Skeletal muscle tissue (tissue), 4 donors: ENCODE results near the gene MMD2. TPM values are rescaled to one million over a fixed set of nuclear protein-coding genes. Genes with fewer than 3 reads are reported as not detected.
A peak's percentile ranks its signal among the peaks of the same experiment; 100 is the strongest.
"Not testable (repeated sequence)": the region's sequence is repeated elsewhere in the genome, so short reads cannot be mapped to it uniquely, and the experiment has no call there.

Experiments used
- H3K27ac ChIP-seq: one replicate; pipeline ENCODE4 v1.7.0; 2013; ENCODE audit warnings: mild to moderate bottlenecking, low read depth, low read length, inconsistent platforms
- H3K27me3 ChIP-seq, 3 donors: one replicate each; pipeline ENCODE4 v1.7.0; 2013; ENCODE audit warnings: low read length in 3 of 3; ENCODE audit not compliant: control insufficient read depth in 3 of 3, insufficient read depth in 3 of 3
- H3K36me3 ChIP-seq, 3 donors: one replicate each; pipeline ENCODE4 v1.7.0; 2013; ENCODE audit warnings: low read length in 3 of 3; ENCODE audit not compliant: control insufficient read depth in 3 of 3, insufficient read depth in 3 of 3
- H3K4me1 ChIP-seq, 3 donors: one replicate each; pipeline ENCODE4 v1.7.0; 2013; ENCODE audit warnings: low read length in 3 of 3, mild to moderate bottlenecking in 3 of 3; ENCODE audit not compliant: control insufficient read depth in 3 of 3, insufficient read depth in 3 of 3
- H3K4me3 ChIP-seq, 3 donors: one replicate each; pipeline ENCODE4 v1.7.0; 2013; ENCODE audit warnings: low read length in 3 of 3
- H3K9ac ChIP-seq, 3 donors: one replicate each; pipeline ENCODE4 v1.7.0; 2013; ENCODE audit warnings: low read length in 3 of 3, mild to moderate bottlenecking in 3 of 3, moderate library complexity in 2 of 3, low read depth in 1 of 3
- H3K9me3 ChIP-seq, 3 donors: one replicate each; pipeline ENCODE4 v1.7.0; 2013; ENCODE audit warnings: low read length in 3 of 3; ENCODE audit not compliant: control insufficient read depth in 3 of 3
- total RNA-seq: library from RNA; depleted of rRNA; stranded (reverse); fragments of >200 nt; gene quantifications from one replicate; pipeline ENCODE4 v1.2.3, GENCODE V29; 2014
- donor health status: Osteomylitis.

Gene MMD2
- total RNA-seq, 1 donor from 2014 or later: not detected

DNA sequence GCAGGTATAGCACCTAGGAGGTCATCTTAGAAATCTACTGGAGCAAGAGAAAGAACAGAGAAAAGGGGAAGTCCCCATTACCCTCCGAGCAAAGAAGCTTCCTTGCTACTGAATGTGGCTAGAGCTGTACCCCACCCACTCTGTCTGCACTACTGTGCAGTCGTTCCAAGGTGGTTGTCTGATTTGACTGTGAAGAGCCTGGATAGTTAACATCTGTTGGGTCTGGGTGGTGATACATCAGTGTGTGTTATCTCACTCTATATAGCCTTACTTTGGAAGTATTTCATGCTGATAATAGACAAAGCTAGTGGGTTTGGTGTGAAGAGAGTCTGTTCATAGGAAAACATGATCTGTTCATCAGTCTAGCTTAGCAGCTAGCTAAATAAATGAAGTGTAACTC is 23.8 kb upstream of the MMD2 start:
- H3K4me3 ChIP-seq, H3K27ac ChIP-seq, H3K27me3 ChIP-seq, H3K9me3 ChIP-seq, H3K9ac ChIP-seq, H3K4me1 ChIP-seq: not testable (repeated sequence)
- peaks cover 22 to 40% (median 23%) of the 10 kb centered on the region in 3 donors for H3K36me3 ChIP-seq

DNA sequence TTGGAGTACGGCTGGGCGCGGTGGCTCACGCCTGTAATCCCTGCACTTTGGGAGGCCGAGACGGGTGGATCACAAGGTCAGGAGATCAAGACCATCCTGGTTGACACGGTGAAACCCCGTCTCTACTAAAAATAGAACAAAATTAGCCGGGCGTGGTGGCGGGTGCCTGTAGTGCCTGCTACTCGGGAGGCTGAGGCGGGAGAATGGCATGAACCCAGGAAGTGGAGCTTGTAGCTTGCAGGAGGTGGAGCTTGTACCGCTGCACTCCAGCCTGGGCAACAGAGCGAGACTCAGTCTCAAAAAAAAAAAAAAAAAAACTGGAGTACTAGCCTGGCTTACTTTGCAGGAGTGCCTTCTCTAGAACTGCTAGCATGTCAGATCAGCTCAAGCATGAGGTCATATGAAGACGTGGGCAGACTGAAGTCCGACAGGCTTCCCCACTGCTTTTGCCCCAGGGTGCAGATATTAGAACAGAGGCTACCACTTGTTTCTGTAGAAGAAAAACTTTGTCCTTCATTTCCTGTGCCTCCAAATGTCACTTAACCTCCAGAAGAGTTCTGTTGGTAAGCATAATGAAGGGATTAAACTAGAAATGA is 22.4 kb upstream of the MMD2 start:
- not testable (repeated sequence) for H3K9ac ChIP-seq, H3K4me3 ChIP-seq, H3K9me3 ChIP-seq, H3K27ac ChIP-seq, H3K27me3 ChIP-seq, H3K4me1 ChIP-seq
- H3K36me3 ChIP-seq: peaks cover 17 to 40% (median 21%) of the 10 kb centered on the region in 3 donors

DNA sequence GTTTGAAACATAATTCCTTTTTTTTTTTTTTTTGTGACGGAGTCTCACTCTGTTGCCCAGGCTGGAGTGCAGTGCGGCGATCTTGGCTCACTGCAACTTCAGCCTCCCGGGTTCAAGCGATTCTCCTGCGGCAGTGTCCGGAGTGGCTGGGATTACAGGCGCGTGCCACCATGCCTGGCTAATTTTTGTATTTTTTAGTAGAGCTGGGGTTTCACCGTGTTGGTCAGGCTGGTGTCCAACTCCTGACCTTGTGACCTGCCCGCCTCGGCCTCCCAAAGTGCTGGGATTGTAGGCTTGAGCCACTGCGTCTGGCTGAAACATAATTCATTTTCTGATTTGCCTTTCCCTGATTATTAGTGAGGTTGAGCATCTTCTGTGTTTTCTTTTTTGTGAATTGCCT is 16.6 kb upstream of the MMD2 start:
- H3K9me3 ChIP-seq, H3K4me1 ChIP-seq, H3K27me3 ChIP-seq, H3K4me3 ChIP-seq, H3K27ac ChIP-seq, H3K9ac ChIP-seq: not testable (repeated sequence)
- peaks cover 8 to 21% (median 11%) of the 10 kb centered on the region in 3 donors for H3K36me3 ChIP-seq

GRCh38 chr7:4973728-4974198 is 14.8 kb upstream of the MMD2 start:
- Histone ChIP-seq H3K4me3 (peak overlapping the region; percentile 70 to 83 (median 83)), H3K27me3 (no peaks in the 10 kb centered on the region), H3K4me1 (no peaks in the 10 kb centered on the region), H3K27ac (peak overlapping the region; percentile 65), H3K9me3 (no peaks in the 10 kb centered on the region), H3K9ac (peak overlapping the region; percentile 70 to 82 (median 70)), H3K36me3 (peaks cover 8 to 20% (median 11%) of the 10 kb centered on the region in 3 donors)

GRCh38 chr7:4972446-4972845 is 13.5 kb upstream of the MMD2 start:
- not testable (repeated sequence) for H3K36me3 ChIP-seq, H3K9me3 ChIP-seq, H3K4me1 ChIP-seq, H3K27ac ChIP-seq, H3K27me3 ChIP-seq, H3K4me3 ChIP-seq, H3K9ac ChIP-seq

DNA sequence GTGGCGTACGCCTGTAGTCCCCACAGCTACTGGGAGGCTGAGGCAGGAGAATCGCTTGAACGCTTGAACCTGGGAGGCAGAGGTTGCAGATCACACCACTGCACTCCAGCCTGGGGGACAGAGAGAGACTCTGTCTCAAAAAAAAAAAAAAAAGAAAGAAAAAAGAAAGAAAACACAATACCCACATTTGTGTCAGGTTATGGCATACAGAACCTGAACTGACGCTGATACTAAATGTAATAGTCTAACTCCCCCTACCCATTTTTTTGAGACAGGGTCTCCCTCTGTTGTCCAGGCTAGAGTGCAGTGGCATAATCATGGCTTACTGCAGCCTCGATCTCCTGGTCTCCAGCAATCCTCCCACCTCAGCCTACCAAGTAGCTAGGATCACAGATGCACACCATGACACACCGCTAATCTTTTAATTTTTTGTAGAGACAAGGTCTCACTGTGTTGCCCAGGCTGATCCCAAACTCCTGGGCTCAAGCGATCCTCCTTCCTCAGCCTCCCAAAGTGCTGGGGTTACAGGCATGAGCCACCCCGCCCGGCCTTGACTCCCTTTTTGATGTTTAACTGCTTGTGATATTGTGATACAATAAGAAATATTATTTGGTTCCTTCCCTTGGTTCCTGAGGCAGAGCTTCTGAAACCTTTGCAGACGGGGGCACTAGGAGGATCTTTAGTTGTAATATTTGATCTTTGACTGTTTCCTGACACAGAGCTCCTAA is 6.5 kb upstream of the MMD2 start:
- H3K36me3 ChIP-seq: no peaks in the 10 kb centered on the region
- H3K27me3 ChIP-seq: peaks cover 15 to 22% (median 18%) of the 10 kb centered on the region in 3 donors

DNA sequence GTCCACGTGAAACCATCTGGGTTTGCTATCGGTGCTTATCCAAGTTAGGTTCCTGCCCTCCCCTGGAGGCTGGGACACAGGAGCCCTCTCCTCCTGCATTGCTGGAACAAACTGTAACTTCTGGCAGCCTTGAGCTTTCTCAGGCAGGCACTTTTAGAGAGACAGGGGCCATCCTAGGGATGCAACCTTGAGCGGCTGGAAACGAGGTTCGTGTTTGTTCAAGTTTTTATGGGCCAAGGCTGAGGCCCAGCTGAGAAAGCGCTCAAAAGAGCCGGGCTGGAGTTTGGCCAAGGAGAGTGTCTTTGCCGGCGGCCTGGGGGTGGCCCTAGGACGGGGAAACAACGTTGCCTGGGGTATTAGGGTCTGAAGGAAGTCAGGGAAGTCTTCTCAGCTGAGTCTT is 5.5 kb upstream of the MMD2 start:
- H3K27me3 ChIP-seq: peaks cover 19 to 26% (median 20%) of the 10 kb centered on the region in 3 donors
- H3K9me3 ChIP-seq: no peaks in the 10 kb centered on the region

More for the DNA sequence above, 6.5 kb upstream of the MMD2 start:
- Histone ChIP-seq H3K9me3 (no peaks in the 10 kb centered on the region), H3K4me3 (no peak overlapping the region), H3K4me1 (no peaks in the 10 kb centered on the region), H3K27ac (no peak overlapping the region), H3K9ac (no peak overlapping the region)

DNA sequence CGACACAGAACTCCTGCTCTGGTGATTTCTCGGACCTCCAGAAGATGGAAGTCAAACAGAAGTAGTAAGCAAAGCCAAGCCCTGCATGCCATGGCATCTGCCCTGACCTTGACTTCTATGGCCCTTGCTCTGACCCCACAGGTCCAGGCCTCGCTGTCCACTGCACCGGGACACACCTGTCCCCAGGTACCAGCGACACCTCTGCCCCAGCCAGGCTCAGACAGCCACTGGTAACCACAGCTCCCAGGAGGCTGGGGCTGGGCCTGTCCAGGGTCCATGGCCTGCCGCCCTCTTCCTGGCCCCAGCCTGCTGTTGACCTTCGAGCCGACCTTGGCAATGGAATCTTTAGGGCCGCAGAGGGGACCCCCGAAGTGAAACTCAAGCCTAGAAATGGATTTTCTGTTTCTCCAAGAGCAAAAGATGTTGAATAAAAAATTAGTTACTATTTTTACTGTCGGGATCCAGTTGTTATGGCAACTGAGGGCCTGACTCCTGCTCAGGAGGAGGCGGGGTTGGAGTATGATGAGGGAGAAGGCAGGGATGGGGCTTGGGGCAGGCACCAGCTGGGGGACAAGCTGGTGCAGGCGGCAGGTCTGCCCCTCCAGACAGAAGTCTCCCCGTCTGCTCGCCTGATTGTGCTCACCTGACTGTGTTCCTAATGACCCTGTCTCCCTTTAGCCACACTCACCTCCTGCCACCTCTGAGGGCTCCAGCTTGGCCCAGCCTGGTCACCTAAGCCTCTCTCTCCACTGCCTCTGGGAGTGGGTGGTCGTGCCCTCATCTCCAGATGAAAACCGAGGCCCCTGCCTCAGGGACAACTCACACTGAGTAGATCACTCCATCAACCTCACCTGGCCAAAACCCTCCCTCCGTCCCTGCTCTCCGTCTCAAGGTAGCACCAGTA is 4.1 kb upstream of the MMD2 start:
- H3K4me3 ChIP-seq: no peak overlapping the region

More for the DNA sequence above, 5.5 kb upstream of the MMD2 start:
- Histone ChIP-seq H3K4me3 (no peak overlapping the region), H3K36me3 (no peaks in the 10 kb centered on the region), H3K9ac (no peak overlapping the region), H3K4me1 (no peaks in the 10 kb centered on the region), H3K27ac (no peak overlapping the region)

GRCh38 chr7:4960363-4960762 is 1.4 kb upstream of the MMD2 start:
- peaks cover 0 to 5% (median 4%) of the 10 kb centered on the region in 3 donors for H3K4me1 ChIP-seq
- H3K36me3 ChIP-seq: no peaks in the 10 kb centered on the region
- H3K9ac ChIP-seq: no peak overlapping the region
- no peak overlapping the region for H3K27ac ChIP-seq
- no peak overlapping the region for H3K4me3 ChIP-seq
- H3K27me3 ChIP-seq: peaks cover 31 to 41% (median 36%) of the 10 kb centered on the region in 3 donors
- no peaks in the 10 kb centered on the region for H3K9me3 ChIP-seq

More for the DNA sequence above, 4.1 kb upstream of the MMD2 start:
- Histone ChIP-seq H3K27me3 (peaks cover 24 to 31% (median 25%) of the 10 kb centered on the region in 3 donors), H3K27ac (no peak overlapping the region), H3K36me3 (no peaks in the 10 kb centered on the region), H3K4me1 (peaks cover 0 to 5% (median 4%) of the 10 kb centered on the region in 3 donors), H3K9ac (no peak overlapping the region), H3K9me3 (no peaks in the 10 kb centered on the region)
